Endothelial cell of umbilical vein (primary cell): ENCODE results near the gene ATP1A3. TPM values are rescaled to one million over a fixed set of nuclear protein-coding genes. Genes with fewer than 3 reads are reported as not detected.

Experiments
- BruUV-seq: library from RNA; stranded (reverse); fragments of 400-500 nt; replicated peaks from 2 replicates; lab custom pipeline; 2021; lab: Mats Ljungman, UMichigan
- CTCF ChIA-PET: fragments of 300-600, 350-600 bp; sonication (Branson Sonifier 250); formaldehyde crosslinking; loops from one replicate; lab custom pipeline; 2021; ENCODE audit warnings: antibody characterized with exemption, inconsistent platforms; lab: Charles Lee
- POLR2A ChIA-PET: fragments of 300-600, 350-600 bp; sonication (Branson Sonifier 250); formaldehyde crosslinking; loops from one replicate; lab custom pipeline; 2021; ENCODE audit warnings: antibody characterized with exemption, inconsistent platforms; lab: Charles Lee
- DNase-seq: peaks from one replicate; pipeline ENCODE4 v3.0.0-alpha.2; 2011; ENCODE audit warnings: low read depth, low spot score
- FAIRE-seq: peaks from 2 replicates; lab custom pipeline; 2011; peaks lifted over from hg19 to GRCh38; lab: Jason Lieb, UNC
- H2AFZ ChIP-seq: 2 replicates; pipeline ENCODE4 v1.6.0; 2012; ENCODE audit warnings: low read depth, low read length, control low read depth, inconsistent platforms
- H3K27ac ChIP-seq: 2 replicates; pipeline ENCODE4 v1.5.1; 2011; ENCODE audit warnings: low read depth, mild to moderate bottlenecking, control low read depth, low read length, moderate library complexity; ENCODE audit not compliant: insufficient read depth
- H3K27me3 ChIP-seq, 2 experiments: 2 replicates each; pipeline versions ENCODE4 v1.6.0 to v1.6.1; 2011; ENCODE audit warnings: low read length in 2 of 2, mixed read lengths in 1 of 2; ENCODE audit not compliant: control insufficient read depth in 2 of 2, insufficient read depth in 2 of 2
- H3K36me3 ChIP-seq, 2 experiments: 2 replicates in 1 of 2; 3 replicates in 1 of 2; pipeline ENCODE4 v1.5.1; 2011; ENCODE audit warnings: low read length in 2 of 2, mild to moderate bottlenecking in 1 of 2, moderate library complexity in 1 of 2; ENCODE audit not compliant: control insufficient read depth in 2 of 2, insufficient read depth in 2 of 2; ENCODE audit errors: extremely low read depth in 1 of 2
- H3K4me1 ChIP-seq: 3 replicates; pipeline ENCODE4 v1.5.1; 2011; ENCODE audit warnings: mild to moderate bottlenecking, low read length; ENCODE audit not compliant: control insufficient read depth, insufficient read depth; ENCODE audit errors: extremely low read depth
- H3K4me2 ChIP-seq: 2 replicates; pipeline ENCODE4 v1.6.1; 2011; ENCODE audit warnings: low read length, control low read depth, mixed read lengths; ENCODE audit not compliant: insufficient read depth
- H3K4me3 ChIP-seq, 3 experiments: fragments of 200-600 bp in 1 of 3; sonication (generic), shearing (Covaris generic) in 1 of 3; replicated peaks in 1 of 3; 2 replicates each; pipeline ENCODE4 v1.5.1; 2011 to 2016; ENCODE audit warnings: control low read depth in 3 of 3, low read length in 3 of 3, mild to moderate bottlenecking in 2 of 3, inconsistent platforms in 1 of 3, low read depth in 1 of 3, moderate library complexity in 1 of 3; ENCODE audit not compliant: insufficient read depth in 1 of 3
- H3K79me2 ChIP-seq: 2 replicates; pipeline ENCODE4 v1.6.0; 2012; ENCODE audit warnings: low read length, inconsistent platforms; ENCODE audit not compliant: control insufficient read depth, insufficient read depth
- H3K9ac ChIP-seq: replicated peaks from 2 replicates; pipeline ENCODE3; 2011; ENCODE audit warnings: low read length, control low read depth; ENCODE audit not compliant: insufficient read depth; ENCODE audit errors: extremely low read depth
- H3K9me1 ChIP-seq: replicated peaks from 3 replicates; pipeline ENCODE4 v1.6.0; 2011; ENCODE audit warnings: mild to moderate bottlenecking, low read length; ENCODE audit not compliant: control insufficient read depth, insufficient read depth; ENCODE audit errors: extremely low read depth
- H3K9me3 ChIP-seq: replicated peaks from 2 replicates; pipeline ENCODE4 v1.5.1; 2012; ENCODE audit warnings: low read length, inconsistent platforms; ENCODE audit not compliant: control insufficient read depth, insufficient read depth
- H4K20me1 ChIP-seq: replicated peaks from 2 replicates; pipeline ENCODE3; 2011; ENCODE audit warnings: mild to moderate bottlenecking, low read length; ENCODE audit not compliant: control insufficient read depth, insufficient read depth; ENCODE audit errors: extremely low read depth
- CTCF ChIP-seq, 2 donors: IDR thresholded peaks; 1 replicate in 1 of 2; 2 replicates in 1 of 2; pipeline ENCODE4 v1.5.1; 2011; ENCODE audit warnings: low read length in 2 of 2, mild to moderate bottlenecking in 2 of 2, moderate library complexity in 2 of 2, control low read depth in 1 of 2, inconsistent platforms in 1 of 2, low read depth in 1 of 2; ENCODE audit not compliant: insufficient read depth in 1 of 2; ENCODE audit errors: extremely low read depth in 1 of 2
- EZH2 ChIP-seq: IDR thresholded peaks from 2 replicates; pipeline ENCODE4 v1.6.1; 2012; ENCODE audit warnings: borderline replicate concordance, low read depth, mild to moderate bottlenecking, moderate library complexity, low read length, inconsistent platforms; ENCODE audit not compliant: severe bottlenecking
- FOS ChIP-seq: IDR thresholded peaks from 2 replicates; pipeline ENCODE4 v1.6.1; 2011; ENCODE audit warnings: mild to moderate bottlenecking, low read length, moderate library complexity, borderline replicate concordance; ENCODE audit not compliant: insufficient read depth
- GATA2 ChIP-seq: IDR thresholded peaks from 2 replicates; pipeline ENCODE4 v1.7.0; 2011; ENCODE audit warnings: low read depth, mild to moderate bottlenecking, moderate library complexity, mixed read lengths, low read length; ENCODE audit not compliant: insufficient read length, insufficient read depth
- JUN ChIP-seq: IDR thresholded peaks from 2 replicates; pipeline ENCODE4 v1.6.1; 2011; ENCODE audit warnings: borderline replicate concordance, low read depth; ENCODE audit not compliant: insufficient read length, insufficient read depth
- MAX ChIP-seq: IDR thresholded peaks from 2 replicates; pipeline ENCODE4 v1.6.1; 2011; ENCODE audit not compliant: insufficient read depth, insufficient read length
- POLR2AphosphoS5 ChIP-seq: IDR thresholded peaks from 2 replicates; pipeline ENCODE4 v1.6.1; 2012; ENCODE audit warnings: low read depth, mild to moderate bottlenecking, control low read depth, low read length, moderate library complexity; ENCODE audit not compliant: insufficient read depth
- dilution Hi-C: fragments of 300-500 bp; cut with MboI; formaldehyde crosslinking; loops from one replicate; pipeline ENCODE4 v1.15.0; 2019; ENCODE audit warnings: low sequenced_read_pairs; ENCODE audit not compliant: extremely low pct_ligation_motif_present
- intact Hi-C: fragments of 100-400 bp; cut with micrococcal nuclease; formaldehyde crosslinking; loops from one replicate; pipeline ENCODE4 v1.10.0; 2022
- polyA plus RNA-seq, 4 experiments: library from polyadenylated mRNA; depleted of rRNA in 3 of 4; stranded (reverse) in 3 of 4; unstranded in 1 of 4; fragments of >200 nt; gene quantifications; 2 replicates each; pipeline versions ENCODE4 v1.2.1 to v1.2.3, GENCODE V29; 2011 to 2012; ENCODE audit warnings: missing spikeins in 1 of 4
- total RNA-seq: library from RNA; stranded (reverse); gene quantifications from 2 replicates; pipeline ENCODE4 v1.2.3, GENCODE V29; 2021

ATP1A3 gene
- total and polyA plus RNA-seq, 2 donors (not counting 3 experiments of a cell fraction or from before 2014, with no cell fraction given): 0.40 TPM; not detected in 1

GRCh38 chr19:41940731-41941409 is 53.2 kb downstream of the ATP1A3 start:
- TF ChIP-seq EZH2 (peak; percentile 49), CTCF (IDR thresholded peaks at IDR 0.05; ENCODE audit: extremely low read depth in 1 of 2, insufficient read depth in 1 of 2, low read depth in 1 of 2, low read length in 2 of 2) (no peak), FOS (no peak), GATA2 (no peak), MAX (no peak), JUN (no peak), POLR2AphosphoS5 (no peak)
- Histone ChIP-seq H3K9me1 (no peaks in the 10 kb centered on the region), H3K9me3 (no peaks in the 10 kb centered on the region), H2AFZ (peak overlapping the region; percentile 62), H3K9ac (no peak overlapping the region), H4K20me1 (no peaks in the 10 kb centered on the region), H3K79me2 (no peaks in the 10 kb centered on the region), H3K27ac (no peak overlapping the region), H3K27me3 (peaks cover 21% of the 10 kb centered on the region in 2 experiments), H3K36me3 (no peaks in the 10 kb centered on the region), H3K4me2 (peak overlapping the region; percentile 51), H3K4me1 (peaks cover 2% of the 10 kb centered on the region), H3K4me3 (peak overlapping the region; percentile 23 to 48 (median 27))
- dilution Hi-C loops: no loop called here
- POLR2A ChIA-PET: no interaction called here
- intact Hi-C loops: no loop called here
- CTCF ChIA-PET: interaction anchor here (1.9 kb wide), 1 partner anchor 10 kb away, joined by 4 read pairs; no protein-coding TSS in a partner anchor
- no TSS peak for BruUV-seq
- FAIRE-seq (no peak), DNase-seq (no peak)
